ENCODE measurements around the gene PITX2. TPM values are rescaled to one million over a fixed set of nuclear protein-coding genes. Genes with fewer than 3 reads are reported as not detected.
A peak's percentile ranks its signal among the peaks of the same experiment; 100 is the strongest.

PITX2 gene
- 0.18 and 1.4 TPM in 2 replicates for total RNA-seq (ENCODE audit: low replicate concordance)

GRCh38 chr4:110622841-110623717, at the start of gene PITX2:
Gene PITX2, minus strand, starts transcription at chr4:110623077. Its CDS starts 617 bp downstream, at chr4:110622460.
- H3K4me3 ChIP-seq (ENCODE audit: low read depth, low read length): peak within 1 kb of the TSS; percentile 59
- TF ChIP-seq CTCF (IDR thresholded peaks at IDR 0.05; ENCODE audit: insufficient read depth, low read length): no peak
- peak; percentile 74 for DNase-seq (ENCODE audit: low read depth)

GRCh38 chr4:110671679-110672078, 48.8 kb upstream of the PITX2 start:
- no peak overlapping the region for H3K4me3 ChIP-seq (ENCODE audit: low read depth, low read length)
- no peak for TF ChIP-seq CTCF (IDR thresholded peaks at IDR 0.05; ENCODE audit: insufficient read depth, low read length)
- DNase-seq (ENCODE audit: low read depth): no peak

GRCh38 chr4:110669663-110670062, 46.8 kb upstream of the PITX2 start:
- no peak overlapping the region for H3K4me3 ChIP-seq (ENCODE audit: low read depth, low read length)
- no peak for DNase-seq (ENCODE audit: low read depth)
- TF ChIP-seq CTCF (IDR thresholded peaks at IDR 0.05; ENCODE audit: insufficient read depth, low read length): no peak

- no peak overlapping the region for H3K4me3 ChIP-seq (ENCODE audit: low read depth, low read length)
- no peak for DNase-seq (ENCODE audit: low read depth)
- TF ChIP-seq CTCF (IDR thresholded peaks at IDR 0.05; ENCODE audit: insufficient read depth, low read length): no peak
Observed at GRCh38 chr4:110668463-110669235, 45.8 kb upstream of the PITX2 start.

GRCh38 chr4:110667670-110668069, 44.8 kb upstream of the PITX2 start:
- no peak for TF ChIP-seq CTCF (IDR thresholded peaks at IDR 0.05; ENCODE audit: insufficient read depth, low read length)
- H3K4me3 ChIP-seq (ENCODE audit: low read depth, low read length): no peak overlapping the region
- DNase-seq (ENCODE audit: low read depth): no peak

GRCh38 chr4:110666030-110666429, 43.2 kb upstream of the PITX2 start:
- H3K4me3 ChIP-seq (ENCODE audit: low read depth, low read length): no peak overlapping the region
- DNase-seq (ENCODE audit: low read depth): no peak
- TF ChIP-seq CTCF (IDR thresholded peaks at IDR 0.05; ENCODE audit: insufficient read depth, low read length): no peak

Data from fibroblast of the aortic adventitia (primary cell).